ENCODE measurements around the gene PROZ.
"Not testable (repeated sequence)": the region's sequence is repeated elsewhere in the genome, so short reads cannot be mapped to it uniquely, and the experiment has no call there.

PROZ gene

DNA sequence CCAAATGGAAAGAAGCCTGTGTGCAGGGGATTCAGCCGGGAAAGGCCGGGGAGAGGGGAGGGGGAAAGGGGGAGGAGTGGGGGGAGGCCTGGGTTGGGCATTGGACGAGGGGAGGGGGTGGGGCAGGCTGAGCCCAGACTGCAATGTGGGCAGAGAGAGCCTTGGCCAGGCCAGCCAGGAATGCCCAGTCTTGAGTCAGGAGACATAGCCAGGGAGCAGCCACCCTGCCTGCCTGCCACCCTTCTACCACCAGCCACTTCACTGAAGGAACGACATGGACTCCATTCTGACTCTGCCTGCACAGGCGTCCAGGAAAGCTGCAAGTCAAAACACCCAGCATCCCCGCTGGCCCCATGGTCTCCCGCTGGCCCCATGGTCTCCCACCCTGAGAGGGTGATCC, 498 bp downstream of the PROZ start:
- no peak for DNase-seq

DNA sequence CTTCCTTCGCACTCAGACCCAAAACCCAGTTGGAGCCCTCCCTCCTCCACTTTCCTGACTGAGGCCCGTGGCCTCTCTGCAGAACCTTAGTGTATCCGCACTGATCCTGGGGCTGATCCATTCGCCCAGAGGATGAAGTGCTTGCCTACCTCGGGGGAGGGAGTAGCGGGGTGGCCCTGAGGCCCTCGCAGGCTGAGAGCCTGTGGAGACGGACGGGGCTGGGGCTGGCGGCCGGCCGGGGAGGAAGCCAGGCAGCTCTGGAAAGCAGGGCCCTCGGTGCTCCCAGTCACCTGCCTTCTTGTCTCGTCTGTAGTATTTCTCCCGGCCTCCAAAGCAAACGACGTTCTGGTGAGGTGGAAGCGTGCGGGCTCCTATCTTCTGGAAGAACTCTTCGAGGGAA, 1.3 kb downstream of the PROZ start:
- no peak for DNase-seq

DNA sequence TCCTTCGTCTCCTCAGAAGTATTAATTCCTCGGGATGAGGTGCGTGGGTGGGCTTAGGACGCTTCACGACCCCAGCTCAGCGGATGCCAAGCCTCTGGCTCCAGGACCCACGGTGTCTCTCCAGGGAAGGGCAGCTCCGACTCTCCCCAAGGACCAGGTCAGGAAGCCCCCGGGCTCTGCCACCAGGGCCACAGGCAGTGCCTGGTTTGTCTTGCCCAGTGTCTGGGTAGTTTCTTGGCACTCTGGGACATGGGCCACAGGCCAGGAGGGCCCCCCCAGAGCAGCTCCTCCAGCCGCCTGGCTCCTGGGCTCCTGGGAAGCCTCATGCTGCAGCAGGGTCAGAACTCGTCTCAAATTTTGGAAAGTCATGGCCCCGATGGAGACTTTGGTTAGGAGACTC, 2.5 kb downstream of the PROZ start:
- DNase-seq, result no peak

DNA sequence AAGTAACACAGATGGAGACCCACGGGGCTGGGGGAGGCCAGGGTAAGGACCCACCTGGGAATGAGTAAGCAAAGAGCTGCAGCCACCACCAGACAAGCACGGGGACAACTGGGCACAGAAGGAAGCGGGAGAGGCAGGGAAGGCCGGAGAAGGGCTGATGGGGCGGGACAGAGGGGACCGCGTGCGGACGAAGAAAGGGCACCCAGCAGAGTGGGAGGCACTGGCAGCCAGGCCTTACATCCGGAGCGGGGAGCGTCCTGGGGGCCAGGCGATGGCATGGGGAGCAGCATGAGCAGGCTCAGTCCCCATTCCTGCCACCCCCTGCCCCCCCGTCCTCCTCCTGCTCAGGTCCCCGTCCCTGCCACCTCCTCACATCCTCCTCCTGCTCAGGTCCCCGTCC, 3.0 kb downstream of the PROZ start:
- no peak for DNase-seq

DNA sequence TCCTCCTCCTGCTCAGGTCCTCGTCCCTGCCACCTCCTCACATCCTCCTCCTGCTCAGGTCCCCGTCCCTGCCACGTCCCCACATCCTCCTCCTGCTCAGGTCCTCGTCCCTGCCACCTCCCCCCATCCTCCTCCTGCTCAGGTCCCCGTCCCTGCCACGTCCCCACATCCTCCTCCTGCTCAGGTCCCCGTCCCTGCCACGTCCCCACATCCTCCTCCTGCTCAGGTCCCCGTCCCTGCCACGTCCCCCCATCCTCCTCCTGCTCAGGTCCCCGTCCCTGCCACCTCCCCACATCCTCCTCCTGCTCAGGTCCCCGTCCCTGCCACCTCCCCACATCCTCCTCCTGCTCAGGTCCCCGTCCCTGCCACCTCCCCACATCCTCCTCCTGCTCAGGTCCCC, 3.5 kb downstream of the PROZ start:
- not testable (repeated sequence) for DNase-seq

DNA sequence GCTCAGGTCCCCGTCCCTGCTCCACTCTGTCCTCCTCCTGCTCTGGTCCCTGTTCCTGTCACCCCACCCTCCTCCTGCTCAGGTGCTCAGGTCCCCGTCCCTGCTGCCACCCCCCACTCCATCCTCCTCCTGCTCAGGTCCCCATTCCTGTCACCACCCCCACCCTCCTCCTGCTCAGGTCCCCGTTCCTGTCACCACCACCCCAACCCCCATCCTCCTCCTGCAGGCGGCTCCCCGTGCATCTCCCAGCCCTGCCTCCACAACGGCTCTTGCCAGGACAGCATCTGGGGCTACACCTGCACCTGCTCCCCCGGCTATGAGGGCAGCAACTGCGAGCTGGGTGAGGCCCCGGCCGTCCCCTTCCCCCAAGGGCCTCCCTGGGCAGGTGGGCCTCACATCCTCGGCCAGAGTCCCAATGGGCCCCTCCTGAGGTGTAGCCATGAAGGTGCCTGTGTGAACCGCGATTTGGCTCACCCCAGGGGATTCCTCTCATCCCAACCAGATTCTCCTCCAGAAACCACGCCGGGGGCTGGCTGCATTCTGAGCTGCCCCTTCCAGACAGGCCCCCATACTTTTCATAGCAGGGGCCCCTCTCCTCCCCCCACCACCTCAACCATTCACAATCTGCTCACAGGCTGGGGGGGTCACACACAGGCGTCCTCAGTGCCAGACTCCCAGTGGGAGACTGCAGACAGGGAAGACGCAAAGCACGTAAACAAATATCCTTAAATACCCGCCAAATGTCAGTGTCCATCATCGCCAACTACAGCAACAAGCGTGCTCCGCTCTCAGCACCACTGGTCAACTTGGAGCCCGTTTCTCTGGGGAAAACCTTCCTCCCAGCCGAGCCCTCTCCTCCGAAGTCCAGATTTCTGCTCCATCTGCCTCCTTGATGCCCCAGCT, 4.6 kb downstream of the PROZ start:
- no peak for DNase-seq

DNA sequence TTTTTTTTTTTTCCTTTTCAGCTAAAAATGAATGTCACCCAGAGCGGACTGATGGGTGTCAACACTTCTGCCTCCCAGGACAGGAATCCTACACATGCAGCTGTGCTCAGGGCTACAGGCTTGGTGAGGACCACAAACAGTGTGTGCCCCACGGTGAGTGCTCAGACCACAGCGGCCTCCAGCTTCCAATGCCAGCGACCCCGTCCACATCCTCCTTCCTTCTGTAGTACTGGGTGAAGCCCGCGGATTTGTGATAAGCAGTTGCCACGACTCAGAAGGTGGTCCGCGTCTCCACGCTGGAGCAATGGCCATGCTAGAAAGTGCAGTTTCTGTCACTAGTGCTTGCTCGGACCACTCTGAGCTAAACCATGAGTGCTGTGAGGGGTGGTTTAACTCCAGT, 6.0 kb downstream of the PROZ start:
- DNase-seq, result no peak

DNA sequence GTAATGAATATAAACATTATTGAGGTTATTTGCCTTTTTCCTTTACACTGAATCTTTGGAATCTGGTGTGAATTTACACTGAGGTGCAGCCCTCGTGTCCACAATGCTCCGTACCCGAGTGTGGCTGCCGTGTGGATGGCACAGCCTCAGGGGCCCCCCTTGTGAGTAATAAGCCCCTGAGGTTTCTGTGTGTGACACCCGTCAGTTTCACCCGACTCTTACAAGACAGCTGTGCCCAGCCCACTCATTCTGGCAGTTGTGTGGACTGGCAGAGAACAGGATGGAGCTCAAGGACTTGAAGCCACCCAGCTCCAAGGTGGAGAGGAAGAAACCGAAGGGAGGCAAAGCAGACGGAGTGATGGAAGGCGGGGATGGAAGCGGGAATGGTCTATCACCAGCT, 7.8 kb downstream of the PROZ start:
- no peak for DNase-seq

DNA sequence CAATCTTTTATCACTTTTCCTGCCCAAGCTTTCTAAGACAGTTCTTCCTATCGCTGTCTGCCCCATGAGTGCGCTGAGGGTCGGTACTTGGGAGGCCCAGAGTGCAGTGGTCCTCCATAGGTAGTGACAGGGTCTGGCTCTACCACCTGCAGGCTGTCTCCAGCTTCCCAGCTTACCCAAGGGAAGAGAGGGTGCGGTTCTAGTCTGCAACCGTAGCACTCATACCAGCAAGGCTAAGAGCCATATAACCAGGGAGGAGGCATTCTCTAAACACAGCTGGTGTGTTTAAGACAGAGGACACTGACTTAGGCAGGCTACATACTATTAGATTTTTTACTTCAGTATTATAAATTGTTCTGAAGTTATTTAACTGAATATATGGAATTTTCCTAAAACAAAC, 8.2 kb downstream of the PROZ start:
- DNase-seq, result no peak

DNA sequence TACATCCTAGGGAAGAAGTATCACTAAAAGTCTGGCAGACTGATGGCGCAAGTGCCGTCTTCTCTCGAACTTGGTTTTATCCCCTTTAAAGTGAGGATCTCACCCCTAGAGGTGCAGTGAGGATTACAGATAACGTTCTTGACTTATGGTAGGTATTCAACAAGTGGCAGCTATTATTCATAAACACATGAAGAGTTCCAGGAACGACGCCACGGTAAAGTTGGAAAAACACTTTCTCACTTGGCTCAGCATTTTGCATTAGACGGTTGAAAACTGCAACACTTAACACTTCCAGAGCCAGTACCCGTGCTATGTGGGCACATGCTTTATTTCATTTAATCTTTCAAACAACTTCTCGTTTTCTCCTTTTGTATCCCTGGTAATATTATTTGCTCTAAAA, 8.7 kb downstream of the PROZ start:
- DNase-seq, result no peak

DNA sequence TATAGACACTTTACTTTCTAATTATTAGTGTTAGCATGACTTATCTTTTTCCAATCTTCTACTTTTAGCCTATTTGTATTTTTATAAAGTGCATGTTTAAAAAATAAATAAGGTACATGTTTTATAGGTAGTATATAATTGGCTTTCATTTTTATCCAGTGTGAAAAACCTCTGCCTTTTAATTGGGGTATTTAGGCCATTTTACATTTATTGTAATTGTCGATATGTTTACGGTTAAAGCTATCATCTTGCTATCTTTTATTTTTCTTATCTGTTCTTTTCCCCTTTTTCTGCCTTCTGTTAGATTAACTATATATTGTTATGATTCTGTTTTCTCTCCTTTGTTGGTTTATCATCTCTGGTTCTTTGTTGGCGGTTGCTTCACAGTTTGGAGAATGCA, 9.1 kb downstream of the PROZ start:
- DNase-seq, result no peak

DNA sequence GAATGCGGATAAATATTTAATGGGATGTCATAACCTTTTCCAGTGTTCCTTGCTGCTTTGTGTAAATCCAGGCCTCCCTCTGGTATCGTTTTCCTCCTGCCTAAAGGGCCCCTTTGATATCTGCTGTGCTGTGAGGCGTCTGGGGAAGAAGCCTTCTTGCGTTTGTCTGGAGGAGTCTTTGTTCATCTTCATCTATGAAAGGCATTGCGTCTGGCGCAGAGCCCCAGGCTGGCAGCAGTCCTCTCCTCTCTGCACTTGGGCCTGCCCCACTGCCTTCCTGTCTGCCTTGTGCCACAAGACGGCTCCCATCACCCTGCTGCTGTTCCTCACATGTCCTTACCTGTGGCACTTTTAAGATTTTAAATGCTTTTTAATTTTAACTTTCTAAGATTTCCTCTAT, 9.8 kb downstream of the PROZ start:
- no peak for DNase-seq

DNA sequence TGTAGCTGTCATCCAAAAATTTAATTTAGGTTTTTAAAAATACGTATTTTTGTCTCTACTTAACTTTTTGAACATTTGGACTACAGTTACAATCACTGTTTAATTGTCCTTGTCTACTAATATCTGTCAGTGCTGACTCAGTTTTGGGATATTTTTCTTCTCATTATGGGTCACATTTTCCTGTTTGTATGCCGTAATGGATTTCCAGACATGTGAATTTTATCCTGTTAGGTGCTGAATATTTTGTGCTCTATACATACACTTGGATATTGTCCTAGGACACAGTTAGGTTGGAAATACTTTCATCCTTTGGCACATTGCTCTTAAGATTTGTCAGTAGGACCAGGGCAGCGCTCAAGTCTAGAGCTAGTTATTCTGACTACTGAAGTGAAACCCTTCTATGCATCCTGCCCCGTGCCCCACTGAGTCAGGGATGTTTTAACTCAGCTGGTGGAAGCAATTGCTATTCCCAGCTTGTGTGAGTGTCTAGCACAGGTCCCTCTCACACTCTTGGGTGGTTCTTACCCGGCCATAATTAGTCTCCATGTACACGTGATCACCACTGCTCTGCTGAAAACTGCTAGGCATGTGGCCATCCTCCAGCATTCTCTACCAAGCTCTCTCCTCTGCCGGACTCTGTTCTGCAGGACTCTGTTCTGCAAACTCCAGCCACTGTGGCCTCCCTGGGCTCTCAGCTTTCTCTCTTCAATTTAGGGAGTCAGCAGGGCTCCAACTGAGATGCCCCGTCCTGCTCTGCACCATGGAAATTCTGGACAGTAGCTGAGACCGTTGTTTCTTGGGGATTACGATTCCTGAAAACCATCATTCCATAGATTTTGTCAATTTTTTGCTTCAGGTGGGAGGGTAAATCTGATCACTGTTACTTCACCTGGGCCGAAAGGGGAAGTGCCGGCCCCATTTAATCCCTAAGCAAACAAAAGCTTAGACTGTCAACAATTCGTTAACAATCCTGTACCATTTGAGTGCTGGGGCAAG, 11.1 kb downstream of the PROZ start:
- DNase-seq, result no peak

DNA sequence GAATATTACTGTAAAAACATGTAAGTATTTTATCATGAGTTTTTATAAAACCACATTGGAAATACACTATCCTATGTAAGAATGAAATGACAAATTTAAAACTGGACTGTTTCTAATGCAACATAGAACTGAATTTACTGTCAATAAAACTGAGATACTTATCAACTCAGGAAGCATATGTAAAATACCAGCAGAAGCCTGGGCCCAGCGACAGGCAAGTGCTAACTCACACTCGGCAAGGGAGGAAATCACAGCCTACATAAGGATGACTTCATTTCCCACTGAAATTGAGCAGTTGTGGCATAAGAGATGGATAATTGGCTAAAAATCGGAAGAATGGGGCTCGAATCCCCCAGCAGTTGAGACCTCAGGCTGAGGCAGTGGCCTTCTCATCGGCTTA, 12.1 kb downstream of the PROZ start:
- no peak for DNase-seq

DNA sequence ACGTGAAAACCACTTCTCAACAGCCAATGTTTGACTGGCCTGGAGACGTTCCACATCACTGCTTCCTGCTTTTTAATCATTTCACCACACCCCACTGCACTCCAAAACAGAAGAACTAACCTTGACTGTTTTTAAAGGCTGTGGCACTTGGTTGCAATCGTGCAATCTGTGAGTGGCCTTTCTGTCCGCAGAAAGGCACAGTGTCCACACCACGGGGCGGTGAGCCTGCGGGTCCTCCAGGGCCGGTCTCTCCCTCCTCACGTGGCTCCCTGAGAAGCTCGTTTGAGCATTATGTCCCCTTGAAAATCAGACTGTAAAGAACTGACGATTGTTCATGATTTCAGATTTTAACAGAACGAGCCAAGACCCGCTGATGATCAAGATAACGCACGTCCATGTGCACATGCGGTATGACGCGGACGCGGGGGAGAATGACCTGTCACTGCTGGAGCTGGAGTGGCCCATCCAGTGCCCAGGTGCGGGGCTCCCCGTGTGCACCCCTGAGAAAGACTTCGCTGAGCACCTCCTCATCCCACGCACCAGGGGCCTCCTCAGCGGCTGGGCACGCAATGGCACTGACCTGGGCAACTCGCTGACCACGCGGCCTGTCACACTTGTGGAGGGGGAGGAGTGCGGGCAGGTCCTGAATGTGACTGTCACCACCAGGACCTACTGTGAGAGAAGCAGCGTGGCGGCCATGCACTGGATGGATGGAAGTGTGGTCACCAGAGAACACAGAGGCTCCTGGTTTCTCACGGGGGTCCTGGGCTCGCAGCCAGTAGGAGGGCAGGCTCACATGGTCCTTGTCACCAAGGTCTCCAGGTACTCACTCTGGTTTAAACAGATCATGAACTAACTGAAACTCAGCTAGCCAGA, 13.0 kb downstream of the PROZ start:
- no peak for DNase-seq

DNA sequence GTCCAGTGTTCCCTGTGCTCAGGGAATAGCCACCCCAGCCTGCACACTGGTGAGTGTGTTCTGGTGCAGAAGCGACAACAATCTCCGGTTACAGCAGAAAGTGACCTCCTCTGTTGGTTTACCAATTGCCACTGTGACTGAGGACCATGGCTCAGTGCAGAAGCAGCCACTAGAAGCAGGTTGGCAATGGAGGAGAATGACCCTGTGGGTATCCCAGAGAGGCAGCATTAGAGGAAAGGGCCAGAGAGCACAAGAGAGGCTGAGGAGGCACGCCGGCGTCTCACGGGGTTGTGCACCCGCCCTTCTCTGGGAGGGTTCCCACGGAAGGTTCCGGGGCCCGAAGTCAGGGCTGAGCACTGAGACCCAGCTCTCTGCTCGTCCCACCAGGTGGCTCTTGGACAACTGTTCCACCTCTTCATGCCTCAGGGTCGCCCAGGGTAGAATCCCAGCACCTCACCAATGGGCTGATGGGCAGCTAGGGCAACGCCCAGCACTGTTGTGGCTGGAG, 14.0 kb downstream of the PROZ start:
- no peak for DNase-seq

DNA sequence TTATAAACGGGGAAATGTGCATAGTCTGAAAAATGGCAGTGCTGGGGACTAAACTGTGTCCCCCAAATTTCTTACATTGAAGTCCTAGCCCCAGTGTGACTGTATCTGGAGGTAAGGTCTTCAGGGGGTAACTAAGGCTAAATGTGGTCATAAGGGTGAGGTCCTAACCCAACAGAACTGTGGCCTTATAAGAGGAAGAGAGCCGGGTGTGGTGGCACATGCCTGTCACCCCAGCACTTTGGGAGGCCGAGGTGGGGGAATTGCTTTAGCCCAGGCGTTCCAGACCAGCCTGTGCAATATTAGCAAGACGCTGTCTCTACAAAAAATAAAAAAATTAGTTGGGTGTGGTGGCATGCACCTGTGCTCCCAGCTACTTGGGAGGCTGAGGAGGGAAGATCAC, 17.8 kb downstream of the PROZ start:
- no peak for DNase-seq

DNA sequence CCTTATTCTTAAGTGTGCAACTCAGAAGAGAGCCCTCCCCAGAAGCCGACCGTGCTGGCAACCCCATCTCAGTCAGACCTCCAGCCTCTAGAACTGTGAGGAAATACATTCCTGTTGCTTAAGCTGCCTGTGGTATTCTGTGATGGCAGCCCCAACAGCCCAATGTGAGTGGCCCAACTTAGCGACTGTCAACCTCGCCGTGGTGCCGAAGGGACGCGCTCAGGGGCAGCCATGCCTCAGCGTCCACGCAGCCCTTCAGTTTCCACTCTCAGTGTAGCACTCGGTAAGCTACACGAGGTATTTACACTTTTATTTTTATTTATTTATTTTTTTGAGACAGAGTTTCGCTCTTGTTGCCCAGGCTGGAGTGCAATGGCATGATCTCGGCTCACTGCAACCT, 18.4 kb downstream of the PROZ start:
- no peak for DNase-seq

DNA sequence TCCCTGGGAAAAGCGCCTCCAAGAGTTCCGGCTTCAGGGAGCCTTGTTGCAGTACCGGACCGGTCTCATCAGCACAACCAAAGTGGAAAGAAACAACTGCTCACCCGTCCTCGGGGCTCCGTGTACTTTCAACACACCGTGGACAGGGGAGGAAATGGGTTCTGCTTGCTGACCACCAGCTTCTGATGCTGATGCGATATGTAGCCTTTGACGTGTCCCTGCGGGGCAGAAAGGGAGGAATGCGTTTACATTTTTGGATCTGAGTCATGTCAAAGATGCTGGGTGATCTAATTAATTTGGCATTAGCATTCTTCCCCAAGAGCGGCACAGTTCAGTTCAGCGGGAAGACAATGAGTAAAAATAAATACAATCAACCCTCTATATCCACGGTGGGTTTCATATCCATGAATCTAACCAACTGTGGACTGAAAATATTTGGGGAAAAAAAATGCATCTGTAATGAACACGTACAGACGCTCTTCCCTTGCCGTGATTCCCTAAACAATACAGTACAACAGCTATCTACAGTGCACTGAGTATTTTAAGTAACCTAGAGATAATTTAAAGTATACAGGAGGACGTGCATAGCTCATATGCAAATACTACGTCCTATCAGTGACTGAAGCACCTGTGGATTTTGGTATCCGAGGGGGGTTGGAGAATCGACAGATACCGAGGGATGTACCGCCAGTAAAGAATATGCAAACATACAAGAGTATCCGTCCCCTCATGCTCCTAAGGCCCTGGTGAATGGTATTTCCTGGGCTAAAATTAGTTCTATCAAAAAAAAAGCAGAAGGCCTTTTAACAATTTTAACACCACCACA, 19.8 kb downstream of the PROZ start:
- no peak for DNase-seq

DNA sequence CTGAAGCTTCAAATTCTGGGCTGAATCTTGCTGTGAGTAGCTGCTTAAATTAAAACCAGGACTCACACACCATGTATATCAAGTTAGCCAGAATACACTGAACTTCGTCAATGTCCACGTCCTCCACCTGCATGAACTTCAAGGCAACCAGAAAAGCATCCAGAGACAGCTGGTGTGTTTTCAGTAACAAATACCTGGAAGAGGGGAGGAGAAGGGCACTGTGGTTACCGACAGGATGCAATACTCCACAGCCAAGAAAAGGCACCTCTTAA, 20.4 kb downstream of the PROZ start:
- DNase-seq, result no peak

DNA sequence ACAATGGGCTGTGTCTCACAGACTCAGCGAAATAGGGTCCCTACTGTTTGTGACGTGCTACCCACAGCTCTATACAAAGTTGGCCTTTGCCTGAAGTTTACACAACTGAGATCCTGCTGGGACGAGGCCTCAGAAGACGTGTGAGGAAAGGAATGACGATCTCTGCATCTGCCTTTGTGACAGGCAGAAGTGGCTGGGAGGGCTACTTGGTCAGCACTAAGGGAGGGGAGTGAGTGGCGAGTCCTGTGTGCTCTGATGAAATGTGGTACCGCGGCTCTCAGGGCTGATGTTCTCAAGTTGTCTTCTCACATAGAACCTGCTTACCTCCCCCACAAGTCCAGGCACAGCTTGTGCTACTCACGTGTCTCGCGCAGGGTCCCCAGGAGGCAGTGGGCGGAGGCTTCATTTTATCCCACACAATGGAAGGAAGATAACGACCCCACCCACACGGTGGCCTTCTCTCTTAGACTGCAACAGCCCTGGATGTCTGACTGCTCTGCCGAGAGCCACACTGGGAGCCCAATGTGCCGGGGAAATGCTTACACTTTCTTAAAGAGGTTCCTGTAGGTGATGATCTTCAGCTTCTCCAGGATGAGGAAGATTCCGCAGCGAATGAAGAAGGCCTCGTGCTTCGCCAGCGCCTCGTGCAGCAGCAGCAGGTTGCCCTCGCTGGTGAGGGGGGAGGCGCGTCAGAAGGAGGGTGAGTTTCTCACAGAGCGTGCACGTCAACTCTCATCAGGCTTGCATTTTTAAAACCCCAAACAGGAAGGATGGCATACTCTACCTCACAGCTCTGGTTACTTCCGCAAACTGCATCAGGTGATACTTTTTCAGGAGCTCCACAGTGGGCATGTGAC, 21.2 kb downstream of the PROZ start:
- no peak for DNase-seq

Data from NCI-H2029 treated with DMSO at 0.1 percent for 48 hours (cell line).